OCI-LY3 (cell line): Measurements from ENCODE around the gene ATP6V1G3.

Source experiments
- EZH2phosphoT487 ChIP-seq: fragments of 200-600 bp; shearing (Covaris generic); IDR thresholded peaks from 2 replicates; pipeline ENCODE4 v1.6.1; 2018; ENCODE audit warnings: antibody characterized with exemption, mixed run types, low read depth
- TF ChIP-seq, protein P1 (sequence below): fragments of 200-600, 300-600 bp; sonication (generic); IDR thresholded peaks from 2 replicates; pipeline ENCODE4 v1.5.1; 2014; ENCODE audit warnings: antibody characterized with exemption, low read length, low read depth

DNA sequence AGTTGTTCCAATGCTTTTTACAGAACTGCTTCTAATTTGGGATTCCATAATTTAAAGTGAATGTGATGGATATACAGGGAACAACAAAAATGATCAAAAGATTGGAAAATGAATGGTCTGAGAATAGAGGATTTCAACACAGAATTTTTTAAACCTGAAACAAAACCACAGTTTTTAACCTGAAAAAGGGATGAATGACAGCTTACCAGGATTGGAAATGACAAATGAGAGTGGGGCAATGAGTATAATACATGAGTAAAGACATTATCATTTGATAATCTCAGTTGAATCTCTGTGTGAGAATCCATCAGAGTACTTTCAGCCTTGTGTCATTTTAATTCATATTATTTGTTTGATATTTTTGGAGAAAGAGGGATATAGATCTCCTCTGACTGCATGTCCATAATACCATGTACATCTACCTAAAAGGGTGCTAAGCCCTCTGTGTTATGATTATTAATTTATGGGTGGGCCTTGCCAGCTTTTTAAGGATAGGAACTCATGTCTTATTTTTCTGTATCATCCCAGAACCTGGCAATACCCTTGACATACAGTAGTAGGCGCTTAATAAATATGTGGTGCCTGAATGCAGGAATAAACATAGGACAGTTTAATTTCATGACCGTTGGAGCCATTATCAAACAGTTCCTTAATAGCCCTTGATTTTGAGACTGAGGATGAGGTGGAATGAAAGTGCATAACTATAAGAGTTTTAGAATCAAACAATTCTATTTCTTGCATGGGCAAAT lies 12.4 kb upstream of the ATP6V1G3 start:
- TF ChIP-seq, protein P1, sequence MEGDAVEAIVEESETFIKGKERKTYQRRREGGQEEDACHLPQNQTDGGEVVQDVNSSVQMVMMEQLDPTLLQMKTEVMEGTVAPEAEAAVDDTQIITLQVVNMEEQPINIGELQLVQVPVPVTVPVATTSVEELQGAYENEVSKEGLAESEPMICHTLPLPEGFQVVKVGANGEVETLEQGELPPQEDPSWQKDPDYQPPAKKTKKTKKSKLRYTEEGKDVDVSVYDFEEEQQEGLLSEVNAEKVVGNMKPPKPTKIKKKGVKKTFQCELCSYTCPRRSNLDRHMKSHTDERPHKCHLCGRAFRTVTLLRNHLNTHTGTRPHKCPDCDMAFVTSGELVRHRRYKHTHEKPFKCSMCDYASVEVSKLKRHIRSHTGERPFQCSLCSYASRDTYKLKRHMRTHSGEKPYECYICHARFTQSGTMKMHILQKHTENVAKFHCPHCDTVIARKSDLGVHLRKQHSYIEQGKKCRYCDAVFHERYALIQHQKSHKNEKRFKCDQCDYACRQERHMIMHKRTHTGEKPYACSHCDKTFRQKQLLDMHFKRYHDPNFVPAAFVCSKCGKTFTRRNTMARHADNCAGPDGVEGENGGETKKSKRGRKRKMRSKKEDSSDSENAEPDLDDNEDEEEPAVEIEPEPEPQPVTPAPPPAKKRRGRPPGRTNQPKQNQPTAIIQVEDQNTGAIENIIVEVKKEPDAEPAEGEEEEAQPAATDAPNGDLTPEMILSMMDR, result peak; percentile 41
- TF ChIP-seq EZH2phosphoT487, result no peak
